Astrocyte (in vitro differentiated cells and primary cell): ENCODE data around the gene MEI4. TPM values are rescaled to one million over a fixed set of nuclear protein-coding genes. Genes with fewer than 3 reads are reported as not detected.
"Not testable (repeated sequence)": the region's sequence is repeated elsewhere in the genome, so short reads cannot be mapped to it uniquely, and the experiment has no call there.

Experiments used
- DNase-seq: peaks from one replicate; pipeline ENCODE4 v3.0.0-alpha.2; 2010; ENCODE audit warnings: low read depth
- FAIRE-seq: peaks from 2 replicates; lab custom pipeline; 2011; peaks lifted over from hg19 to GRCh38; lab: Jason Lieb, UNC
- H2AFZ ChIP-seq: 2 replicates; pipeline ENCODE4 v1.6.0; 2012; ENCODE audit warnings: low read depth, low read length, inconsistent platforms
- H3K27ac ChIP-seq: 2 replicates; pipeline ENCODE4 v1.5.1; 2011; ENCODE audit warnings: low read depth, low read length, inconsistent platforms
- H3K27me3 ChIP-seq: 2 replicates; pipeline ENCODE4 v1.6.0; 2011; ENCODE audit warnings: low read length, inconsistent platforms; ENCODE audit not compliant: insufficient read depth
- H3K36me3 ChIP-seq: 2 replicates; pipeline ENCODE4 v1.5.1; 2011; ENCODE audit warnings: low read length, inconsistent platforms; ENCODE audit not compliant: insufficient read depth
- H3K4me1 ChIP-seq: 2 replicates; pipeline ENCODE4 v1.5.1; 2011; ENCODE audit warnings: low read length, inconsistent platforms; ENCODE audit not compliant: insufficient read depth
- H3K4me2 ChIP-seq: 2 replicates; pipeline ENCODE4 v1.6.0; 2012; ENCODE audit warnings: low read length, inconsistent platforms
- H3K4me3 ChIP-seq: 2 replicates; pipeline ENCODE4 v1.5.1; 2011; ENCODE audit warnings: low read depth, mild to moderate bottlenecking, low read length, inconsistent platforms; ENCODE audit not compliant: insufficient read depth
- H3K79me2 ChIP-seq: 2 replicates; pipeline ENCODE4 v1.6.0; 2012; ENCODE audit warnings: mild to moderate bottlenecking, low read length, inconsistent platforms; ENCODE audit not compliant: insufficient read depth
- H3K9ac ChIP-seq: 2 replicates; pipeline ENCODE4 v1.6.0; 2012; ENCODE audit warnings: mild to moderate bottlenecking, low read length, inconsistent platforms
- H3K9me3 ChIP-seq: 2 replicates; pipeline ENCODE4 v1.5.1; 2012; ENCODE audit warnings: low read depth, mild to moderate bottlenecking, low read length, inconsistent platforms; ENCODE audit not compliant: insufficient read depth
- H4K20me1 ChIP-seq: 2 replicates; pipeline ENCODE4 v1.6.0; 2012; ENCODE audit warnings: low read length, inconsistent platforms; ENCODE audit not compliant: insufficient read depth
- H3K27ac Mint-ChIP-seq: one replicate; pipeline ENCODE4 v1.8.0; 2021; ENCODE audit warnings: mild to moderate bottlenecking, mixed read lengths; ENCODE audit not compliant: unreplicated experiment
- H3K27me3 Mint-ChIP-seq: one replicate; pipeline ENCODE4 v1.8.0; 2021; ENCODE audit warnings: low read depth, mixed read lengths; ENCODE audit not compliant: unreplicated experiment
- H3K36me3 Mint-ChIP-seq: one replicate; pipeline ENCODE4 v1.8.0; 2021; ENCODE audit warnings: low read depth, mixed read lengths; ENCODE audit not compliant: unreplicated experiment
- H3K4me1 Mint-ChIP-seq: one replicate; pipeline ENCODE4 v1.8.0; 2021; ENCODE audit warnings: low read depth, mixed read lengths; ENCODE audit not compliant: unreplicated experiment
- H3K4me3 Mint-ChIP-seq: one replicate; pipeline ENCODE4 v1.8.0; 2021; ENCODE audit warnings: mild to moderate bottlenecking, moderate library complexity, mixed read lengths; ENCODE audit not compliant: unreplicated experiment
- H3K9me3 Mint-ChIP-seq: one replicate; pipeline ENCODE4 v1.8.0; 2021; ENCODE audit warnings: mild to moderate bottlenecking, mixed read lengths; ENCODE audit not compliant: unreplicated experiment
- EZH2 ChIP-seq: IDR thresholded peaks from 2 replicates; pipeline ENCODE4 v1.6.1; 2012; ENCODE audit warnings: mild to moderate bottlenecking, low read length, inconsistent platforms; ENCODE audit not compliant: insufficient read depth
- total RNA-seq: library from RNA; stranded (reverse); gene quantifications from 2 replicates; pipeline ENCODE4 v1.2.1, GENCODE V29; 2021
- TF ChIP-seq, protein P1 (sequence below): IDR thresholded peaks from 2 replicates; pipeline ENCODE4 v1.5.1; 2011; ENCODE audit warnings: low read depth, mild to moderate bottlenecking, inconsistent platforms, low read length, moderate library complexity; ENCODE audit not compliant: insufficient read depth

Gene MEI4
- total RNA-seq, 1 donor from 2014 or later = 0.54 TPM

DNA sequence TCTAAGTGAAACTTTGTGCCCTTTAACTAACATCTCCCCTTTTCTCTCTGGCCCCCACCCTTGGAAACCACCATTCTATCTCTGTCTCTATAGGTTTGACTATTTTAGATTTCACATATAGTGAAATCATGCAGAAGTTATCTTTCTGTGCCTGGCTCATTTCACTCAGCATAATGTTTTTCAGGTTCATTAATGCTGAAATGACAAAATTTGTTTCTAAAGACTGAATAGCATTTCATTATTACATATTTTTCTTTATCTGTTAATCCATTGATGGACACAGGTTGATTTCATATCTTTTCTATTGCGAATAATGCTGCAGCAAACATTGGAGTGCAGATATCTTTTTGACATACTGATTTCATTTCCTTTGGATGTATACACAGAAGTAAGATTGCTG lies 30.7 kb downstream of the MEI4 start:
- Histone ChIP-seq H3K79me2 (no peaks in the 10 kb centered on the region), H3K27ac (no peak overlapping the region), H3K36me3 (no peaks in the 10 kb centered on the region), H3K4me2 (no peak overlapping the region), H3K4me1 (no peaks in the 10 kb centered on the region), H4K20me1 (no peaks in the 10 kb centered on the region), H3K9me3 (no peaks in the 10 kb centered on the region), H3K4me3 (no peak overlapping the region), H3K27me3 (no peaks in the 10 kb centered on the region), H2AFZ (no peak overlapping the region), H3K9ac (no peak overlapping the region)
- H3K27me3 Mint-ChIP-seq = no peaks in the 10 kb centered on the region
- no peaks in the 10 kb centered on the region for H3K36me3 Mint-ChIP-seq
- no peaks in the 10 kb centered on the region for H3K9me3 Mint-ChIP-seq
- FAIRE-seq = no peak
- H3K27ac Mint-ChIP-seq = no peak overlapping the region
- TF ChIP-seq EZH2 = no peak
- TF ChIP-seq, protein P1, sequence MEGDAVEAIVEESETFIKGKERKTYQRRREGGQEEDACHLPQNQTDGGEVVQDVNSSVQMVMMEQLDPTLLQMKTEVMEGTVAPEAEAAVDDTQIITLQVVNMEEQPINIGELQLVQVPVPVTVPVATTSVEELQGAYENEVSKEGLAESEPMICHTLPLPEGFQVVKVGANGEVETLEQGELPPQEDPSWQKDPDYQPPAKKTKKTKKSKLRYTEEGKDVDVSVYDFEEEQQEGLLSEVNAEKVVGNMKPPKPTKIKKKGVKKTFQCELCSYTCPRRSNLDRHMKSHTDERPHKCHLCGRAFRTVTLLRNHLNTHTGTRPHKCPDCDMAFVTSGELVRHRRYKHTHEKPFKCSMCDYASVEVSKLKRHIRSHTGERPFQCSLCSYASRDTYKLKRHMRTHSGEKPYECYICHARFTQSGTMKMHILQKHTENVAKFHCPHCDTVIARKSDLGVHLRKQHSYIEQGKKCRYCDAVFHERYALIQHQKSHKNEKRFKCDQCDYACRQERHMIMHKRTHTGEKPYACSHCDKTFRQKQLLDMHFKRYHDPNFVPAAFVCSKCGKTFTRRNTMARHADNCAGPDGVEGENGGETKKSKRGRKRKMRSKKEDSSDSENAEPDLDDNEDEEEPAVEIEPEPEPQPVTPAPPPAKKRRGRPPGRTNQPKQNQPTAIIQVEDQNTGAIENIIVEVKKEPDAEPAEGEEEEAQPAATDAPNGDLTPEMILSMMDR = no peak
- no peaks in the 10 kb centered on the region for H3K4me1 Mint-ChIP-seq
- no peak for DNase-seq
- no peak overlapping the region for H3K4me3 Mint-ChIP-seq

DNA sequence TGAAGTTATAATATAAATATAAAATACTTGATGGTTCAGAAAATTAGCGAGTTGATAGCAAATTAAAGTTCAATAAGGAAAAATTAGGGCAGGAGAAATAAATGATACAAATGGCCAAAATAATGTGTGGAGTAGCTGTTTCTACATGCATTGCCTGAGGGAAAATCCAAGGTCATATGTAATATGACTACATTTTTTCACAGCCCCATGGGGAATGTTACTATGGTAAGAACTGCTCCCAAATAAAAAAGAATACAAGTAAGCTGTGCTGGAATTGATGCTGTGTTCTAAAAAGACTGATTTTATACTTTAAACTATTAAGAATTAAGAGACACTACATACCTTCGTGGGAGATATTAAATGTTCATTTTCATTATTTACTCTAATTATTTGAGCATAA lies 34.1 kb downstream of the MEI4 start:
- no peak overlapping the region for H3K9ac ChIP-seq
- H3K4me1 ChIP-seq = no peaks in the 10 kb centered on the region
- no peak overlapping the region for H3K27ac ChIP-seq
- DNase-seq (no peak), FAIRE-seq (no peak)
- no peak overlapping the region for H2AFZ ChIP-seq
- Mint-ChIP-seq H3K4me3 (no peak overlapping the region), H3K27me3 (no peaks in the 10 kb centered on the region), H3K9me3 (no peaks in the 10 kb centered on the region), H3K4me1 (no peaks in the 10 kb centered on the region), H3K27ac (no peak overlapping the region), H3K36me3 (no peaks in the 10 kb centered on the region)
- TF ChIP-seq, protein P1 = no peak
- TF ChIP-seq EZH2 = no peak
- H3K27me3 ChIP-seq = no peaks in the 10 kb centered on the region
- H3K9me3 ChIP-seq = no peaks in the 10 kb centered on the region
- H3K36me3 ChIP-seq = no peaks in the 10 kb centered on the region
- H3K4me3 ChIP-seq = no peak overlapping the region
- no peaks in the 10 kb centered on the region for H4K20me1 ChIP-seq
- no peaks in the 10 kb centered on the region for H3K79me2 ChIP-seq
- no peak overlapping the region for H3K4me2 ChIP-seq

DNA sequence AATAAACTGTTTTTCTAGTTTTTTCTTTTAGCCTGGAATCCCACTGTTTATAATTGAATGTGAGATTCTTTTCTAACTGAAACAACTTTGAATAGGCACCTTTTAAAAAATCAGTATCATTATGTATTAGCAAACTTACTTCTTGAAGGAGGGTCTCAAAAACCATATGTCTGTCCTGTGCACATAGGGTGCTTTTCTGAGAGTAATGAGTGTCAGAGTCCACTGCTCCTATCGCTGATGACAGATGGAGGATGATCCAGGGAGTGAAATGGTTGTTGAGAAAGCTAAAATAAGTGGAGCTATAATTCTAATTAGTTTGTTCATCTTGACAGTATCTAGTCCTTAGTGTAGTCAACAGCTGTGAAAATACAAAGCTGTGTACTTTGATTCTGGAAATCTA lies 35.8 kb downstream of the MEI4 start:
- H3K4me2 ChIP-seq = no peak overlapping the region
- H3K27me3 ChIP-seq = no peaks in the 10 kb centered on the region
- H3K4me1 Mint-ChIP-seq = no peaks in the 10 kb centered on the region
- H2AFZ ChIP-seq = no peak overlapping the region
- H3K79me2 ChIP-seq = no peaks in the 10 kb centered on the region
- H3K4me3 Mint-ChIP-seq = no peak overlapping the region
- no peak overlapping the region for H3K27ac Mint-ChIP-seq
- H3K4me1 ChIP-seq = no peaks in the 10 kb centered on the region
- FAIRE-seq (no peak), DNase-seq (no peak)
- H4K20me1 ChIP-seq = no peaks in the 10 kb centered on the region
- no peak overlapping the region for H3K4me3 ChIP-seq
- H3K9ac ChIP-seq = no peak overlapping the region
- TF ChIP-seq, protein P1 = no peak
- TF ChIP-seq EZH2 = no peak
- H3K36me3 ChIP-seq = no peaks in the 10 kb centered on the region
- H3K9me3 Mint-ChIP-seq = no peaks in the 10 kb centered on the region
- H3K27ac ChIP-seq = no peak overlapping the region
- no peaks in the 10 kb centered on the region for H3K36me3 Mint-ChIP-seq
- H3K9me3 ChIP-seq = no peaks in the 10 kb centered on the region
- no peaks in the 10 kb centered on the region for H3K27me3 Mint-ChIP-seq

DNA sequence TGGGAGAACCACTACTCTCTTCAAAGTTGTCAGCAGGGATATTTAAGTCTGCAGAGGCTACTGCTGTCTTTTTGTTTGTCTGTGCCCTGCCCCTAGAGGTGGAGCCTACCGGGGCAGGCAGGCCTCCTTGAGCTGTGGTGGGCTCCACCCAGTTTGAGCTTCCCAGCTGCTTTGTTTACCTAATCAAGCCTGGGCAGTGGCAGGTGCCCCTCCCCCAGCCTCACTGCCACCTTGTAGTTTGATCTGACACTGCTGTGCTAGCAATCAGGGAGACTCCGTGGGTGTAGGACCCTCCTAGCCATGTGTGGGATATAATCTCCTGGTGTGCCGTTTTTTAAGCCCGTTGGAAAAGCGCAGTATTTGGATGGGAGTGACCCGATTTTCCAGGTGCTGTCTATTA lies 47.3 kb downstream of the MEI4 start:
- H2AFZ ChIP-seq, H3K79me2 ChIP-seq, FAIRE-seq, H3K27me3 ChIP-seq, H3K9ac ChIP-seq, H3K36me3 ChIP-seq, H3K9me3 ChIP-seq, H3K4me2 ChIP-seq, H3K4me1 ChIP-seq, H3K4me3 ChIP-seq, H3K27me3 Mint-ChIP-seq, H3K4me1 Mint-ChIP-seq, H3K36me3 Mint-ChIP-seq, DNase-seq, H3K27ac ChIP-seq, H3K9me3 Mint-ChIP-seq, H3K27ac Mint-ChIP-seq, H3K4me3 Mint-ChIP-seq, H4K20me1 ChIP-seq: not testable (repeated sequence)
